ENCODE data around the gene KIAA0825. TPM values are rescaled to one million over a fixed set of nuclear protein-coding genes. Genes with fewer than 3 reads are reported as not detected.

Gene KIAA0825
- total and polyA plus RNA-seq, 2 donors (not counting 1 experiment from before 2014, with no cell fraction given), result 1.7 to 3.6 TPM

DNA sequence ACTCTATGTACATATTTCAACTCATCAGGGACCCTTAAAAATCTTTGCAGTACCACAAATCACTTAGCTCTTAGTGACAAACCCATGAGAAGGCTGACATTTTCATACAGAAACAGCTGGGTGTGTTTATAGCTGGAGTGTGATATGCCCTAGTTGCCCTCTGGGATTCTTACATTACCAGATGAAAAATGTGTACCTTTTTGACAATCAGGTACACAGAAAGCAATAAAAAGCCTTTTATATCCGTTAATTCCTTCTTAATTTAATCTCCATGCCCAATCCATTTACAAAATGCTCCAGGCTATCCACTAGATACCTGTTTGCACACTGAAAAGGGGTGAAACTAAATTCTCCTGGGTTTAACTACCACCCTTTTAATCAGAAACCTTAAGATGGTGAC is 222.9 kb downstream of the KIAA0825 start:
- H2AFZ ChIP-seq (ENCODE audit: low read length), result no peak overlapping the region
- H3K9ac ChIP-seq (ENCODE audit: insufficient read depth, low read length), result no peak overlapping the region
- no peaks in the 10 kb centered on the region for H3K36me3 ChIP-seq (ENCODE audit: control insufficient read depth, insufficient read depth, low read length)
- TF ChIP-seq EZH2 (IDR thresholded peaks at IDR 0.05; ENCODE audit: low read length, missing control alignments), result no peak
- no peak for TF ChIP-seq CTCF (conservative IDR thresholded peaks at IDR 0.05 in 1 of 2, IDR thresholded peaks at IDR 0.05 in 1 of 2; ENCODE audit: low read depth in 1 of 2, low read length in 2 of 2)
- H3K79me2 ChIP-seq (ENCODE audit: control insufficient read depth, insufficient read depth, low read length), result no peaks in the 10 kb centered on the region
- no peaks in the 10 kb centered on the region for H4K20me1 ChIP-seq (ENCODE audit: control insufficient read depth, extremely low read depth, insufficient read depth, low read length)
- no peak overlapping the region for H3K4me2 ChIP-seq (ENCODE audit: extremely low read depth, insufficient read depth, low read length)
- no peaks in the 10 kb centered on the region for H3K9me3 ChIP-seq (ENCODE audit: control insufficient read depth, insufficient read depth, low read depth, low read length)
- H3K27me3 ChIP-seq (ENCODE audit: control insufficient read depth, insufficient read depth, low read length), result no peaks in the 10 kb centered on the region
- DNase-seq (ENCODE audit: low read depth in 2 of 2), result no peak
- no peak overlapping the region for H3K4me3 ChIP-seq (replicated peaks in 1 of 4; ENCODE audit: control extremely low read depth in 1 of 4, insufficient read depth in 1 of 4, low read depth in 3 of 4, low read length in 4 of 4)
- H3K4me1 ChIP-seq (ENCODE audit: control insufficient read depth, extremely low read depth, insufficient read depth, low read length), result no peaks in the 10 kb centered on the region
- no peak overlapping the region for H3K27ac ChIP-seq (ENCODE audit: insufficient read depth, low read length)

GRCh38 chr5:94391996-94392395 is 226.4 kb downstream of the KIAA0825 start:
- DNase-seq (ENCODE audit: low read depth in 2 of 2), result no peak
- Histone ChIP-seq H3K27me3 (ENCODE audit: control insufficient read depth, insufficient read depth, low read length) (no peaks in the 10 kb centered on the region), H3K4me2 (ENCODE audit: extremely low read depth, insufficient read depth, low read length) (no peak overlapping the region)

GRCh38 chr5:94389515-94389899 is 228.9 kb downstream of the KIAA0825 start:
- Histone ChIP-seq H3K79me2 (ENCODE audit: control insufficient read depth, insufficient read depth, low read length) (no peaks in the 10 kb centered on the region), H3K9me3 (ENCODE audit: control insufficient read depth, insufficient read depth, low read depth, low read length) (no peaks in the 10 kb centered on the region), H3K4me1 (ENCODE audit: control insufficient read depth, extremely low read depth, insufficient read depth, low read length) (no peaks in the 10 kb centered on the region), H3K36me3 (ENCODE audit: control insufficient read depth, insufficient read depth, low read length) (no peaks in the 10 kb centered on the region), H3K4me3 (replicated peaks in 1 of 4; ENCODE audit: control extremely low read depth in 1 of 4, insufficient read depth in 1 of 4, low read depth in 3 of 4, low read length in 4 of 4) (no peak overlapping the region), H3K27me3 (ENCODE audit: control insufficient read depth, insufficient read depth, low read length) (no peaks in the 10 kb centered on the region), H2AFZ (ENCODE audit: low read length) (no peak overlapping the region), H3K9ac (ENCODE audit: insufficient read depth, low read length) (no peak overlapping the region), H4K20me1 (ENCODE audit: control insufficient read depth, extremely low read depth, insufficient read depth, low read length) (no peaks in the 10 kb centered on the region), H3K4me2 (ENCODE audit: extremely low read depth, insufficient read depth, low read length) (no peak overlapping the region), H3K27ac (ENCODE audit: insufficient read depth, low read length) (no peak overlapping the region)
- no peak for DNase-seq (ENCODE audit: low read depth in 2 of 2)
- TF ChIP-seq EZH2 (IDR thresholded peaks at IDR 0.05; ENCODE audit: low read length, missing control alignments), result no peak
- TF ChIP-seq CTCF (conservative IDR thresholded peaks at IDR 0.05 in 1 of 2, IDR thresholded peaks at IDR 0.05 in 1 of 2; ENCODE audit: low read depth in 1 of 2, low read length in 2 of 2), result no peak

More at GRCh38 chr5:94391996-94392395, 226.4 kb downstream of the KIAA0825 start:
- no peaks in the 10 kb centered on the region for H3K36me3 ChIP-seq (ENCODE audit: control insufficient read depth, insufficient read depth, low read length)
- H3K9ac ChIP-seq (ENCODE audit: insufficient read depth, low read length), result no peak overlapping the region
- H3K4me1 ChIP-seq (ENCODE audit: control insufficient read depth, extremely low read depth, insufficient read depth, low read length), result no peaks in the 10 kb centered on the region
- H2AFZ ChIP-seq (ENCODE audit: low read length), result no peak overlapping the region
- no peaks in the 10 kb centered on the region for H3K79me2 ChIP-seq (ENCODE audit: control insufficient read depth, insufficient read depth, low read length)
- no peak overlapping the region for H3K4me3 ChIP-seq (replicated peaks in 1 of 4; ENCODE audit: control extremely low read depth in 1 of 4, insufficient read depth in 1 of 4, low read depth in 3 of 4, low read length in 4 of 4)
- H4K20me1 ChIP-seq (ENCODE audit: control insufficient read depth, extremely low read depth, insufficient read depth, low read length), result no peaks in the 10 kb centered on the region
- TF ChIP-seq EZH2 (IDR thresholded peaks at IDR 0.05; ENCODE audit: low read length, missing control alignments) (no peak), CTCF (conservative IDR thresholded peaks at IDR 0.05 in 1 of 2, IDR thresholded peaks at IDR 0.05 in 1 of 2; ENCODE audit: low read depth in 1 of 2, low read length in 2 of 2) (no peak)
- H3K27ac ChIP-seq (ENCODE audit: insufficient read depth, low read length), result no peak overlapping the region
- no peaks in the 10 kb centered on the region for H3K9me3 ChIP-seq (ENCODE audit: control insufficient read depth, insufficient read depth, low read depth, low read length)

Measured in fibroblast of lung (primary cell).